GM21447 (cell line): Measurements from ENCODE around the gene TIAM1.
A peak's percentile ranks its signal among the peaks of the same experiment; 100 is the strongest.

Experiments
- ATAC-seq: cut with Tn5 transposase; IDR thresholded peaks from one replicate; pipeline ENCODE4 v1.9.1; 2021; ENCODE audit not compliant: unreplicated experiment

Gene TIAM1

GRCh38 chr21:31331231-31331630, 12.8 kb downstream of the TIAM1 start:
- ATAC-seq, result no peak

GRCh38 chr21:31330144-31330483, 13.9 kb downstream of the TIAM1 start:
- ATAC-seq, result no peak

GRCh38 chr21:31329456-31330143, 14.5 kb downstream of the TIAM1 start:
- ATAC-seq, result no peak

- peak; percentile 98 for ATAC-seq
Measured at GRCh38 chr21:31326522-31327242, 17.4 kb downstream of the TIAM1 start.

GRCh38 chr21:31318971-31319370, 25.1 kb downstream of the TIAM1 start:
- no peak for ATAC-seq

- no peak for ATAC-seq
Measured at GRCh38 chr21:31317688-31318087, 26.4 kb downstream of the TIAM1 start.

GRCh38 chr21:31316488-31317169, 27.4 kb downstream of the TIAM1 start:
- no peak for ATAC-seq

GRCh38 chr21:31316072-31316471, 28.0 kb downstream of the TIAM1 start:
- ATAC-seq, result no peak

- ATAC-seq, result no peak
Measured at GRCh38 chr21:31310750-31311149, 33.3 kb downstream of the TIAM1 start.

GRCh38 chr21:31308584-31308983, 35.5 kb downstream of the TIAM1 start:
- ATAC-seq, result no peak

GRCh38 chr21:31305888-31306287, 38.2 kb downstream of the TIAM1 start:
- ATAC-seq, result no peak

GRCh38 chr21:31299291-31300147, 44.5 kb downstream of the TIAM1 start:
- no peak for ATAC-seq

- no peak for ATAC-seq
Measured at GRCh38 chr21:31298618-31299269, 45.3 kb downstream of the TIAM1 start.

GRCh38 chr21:31297806-31298205, 46.3 kb downstream of the TIAM1 start:
- ATAC-seq, result no peak

GRCh38 chr21:31295676-31296075, 48.4 kb downstream of the TIAM1 start:
- ATAC-seq, result no peak

GRCh38 chr21:31294691-31295090, 49.4 kb downstream of the TIAM1 start:
- no peak for ATAC-seq

- ATAC-seq, result no peak
Measured at GRCh38 chr21:31293986-31294385, 50.1 kb downstream of the TIAM1 start.

- ATAC-seq, result no peak
Measured at GRCh38 chr21:31290765-31291164, 53.3 kb downstream of the TIAM1 start.

GRCh38 chr21:31289702-31290101, 54.4 kb downstream of the TIAM1 start:
- ATAC-seq, result no peak

GRCh38 chr21:31288191-31288590, 55.9 kb downstream of the TIAM1 start:
- ATAC-seq, result no peak

- ATAC-seq, result no peak
Measured at GRCh38 chr21:31287201-31287600, 56.9 kb downstream of the TIAM1 start.
